Stomach (tissue), 4 donors: ENCODE results near the gene TMEM247.

Experiments used
- POLR2AphosphoS5 ChIP-seq, 3 donors: sonication (generic); formaldehyde crosslinking; IDR thresholded peaks; one replicate each; pipeline ENCODE4 v1.6.1; 2016; ENCODE audit warnings: antibody characterized with exemption in 3 of 3
- TF ChIP-seq, protein P1 (sequence below), 7 experiments: fragments of 450-650 bp in 4 of 7; fragments of 200-600 bp in 3 of 7; sonication (generic) in 3 of 7; IDR thresholded peaks; one replicate each; pipeline ENCODE4 v1.5.1; 2016 to 2019; ENCODE audit warnings: antibody characterized with exemption in 7 of 7, control low read depth in 2 of 7, mild to moderate bottlenecking in 1 of 7

DNA sequence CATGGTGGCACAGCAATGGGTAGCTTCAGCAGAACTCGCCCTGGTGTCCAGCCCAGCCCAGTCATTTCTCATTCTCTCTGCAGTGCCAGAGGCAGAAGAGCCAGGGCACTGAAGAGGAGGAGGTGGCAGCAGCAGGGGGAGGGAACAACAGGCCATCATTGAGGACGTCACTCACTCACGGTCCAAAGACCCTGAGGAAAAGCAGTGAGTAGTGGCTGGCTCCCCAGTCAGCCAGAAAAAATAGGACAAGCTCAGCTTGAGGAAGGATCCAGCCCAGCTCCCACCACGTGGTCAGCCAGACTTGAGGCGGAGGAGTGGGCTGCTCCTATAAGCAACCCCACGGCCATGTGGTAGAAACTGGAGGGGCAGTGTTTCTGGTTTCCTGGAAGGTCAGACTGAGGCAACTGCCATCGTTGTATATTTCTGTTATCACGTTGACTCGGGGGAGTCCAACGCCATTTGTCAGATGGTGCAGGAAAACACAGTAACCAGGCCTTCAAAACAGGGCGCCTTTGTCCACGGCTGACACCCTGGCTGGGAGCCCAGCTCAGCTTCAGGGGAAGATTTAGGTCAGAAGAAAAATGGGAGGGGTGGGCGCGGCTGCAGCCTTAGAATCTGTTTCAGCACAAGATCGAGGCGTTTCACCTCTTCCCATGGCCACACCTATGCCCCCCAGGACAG is 19.0 kb upstream of the TMEM247 start:
- TF ChIP-seq, protein P1, sequence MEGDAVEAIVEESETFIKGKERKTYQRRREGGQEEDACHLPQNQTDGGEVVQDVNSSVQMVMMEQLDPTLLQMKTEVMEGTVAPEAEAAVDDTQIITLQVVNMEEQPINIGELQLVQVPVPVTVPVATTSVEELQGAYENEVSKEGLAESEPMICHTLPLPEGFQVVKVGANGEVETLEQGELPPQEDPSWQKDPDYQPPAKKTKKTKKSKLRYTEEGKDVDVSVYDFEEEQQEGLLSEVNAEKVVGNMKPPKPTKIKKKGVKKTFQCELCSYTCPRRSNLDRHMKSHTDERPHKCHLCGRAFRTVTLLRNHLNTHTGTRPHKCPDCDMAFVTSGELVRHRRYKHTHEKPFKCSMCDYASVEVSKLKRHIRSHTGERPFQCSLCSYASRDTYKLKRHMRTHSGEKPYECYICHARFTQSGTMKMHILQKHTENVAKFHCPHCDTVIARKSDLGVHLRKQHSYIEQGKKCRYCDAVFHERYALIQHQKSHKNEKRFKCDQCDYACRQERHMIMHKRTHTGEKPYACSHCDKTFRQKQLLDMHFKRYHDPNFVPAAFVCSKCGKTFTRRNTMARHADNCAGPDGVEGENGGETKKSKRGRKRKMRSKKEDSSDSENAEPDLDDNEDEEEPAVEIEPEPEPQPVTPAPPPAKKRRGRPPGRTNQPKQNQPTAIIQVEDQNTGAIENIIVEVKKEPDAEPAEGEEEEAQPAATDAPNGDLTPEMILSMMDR (IDR thresholded peaks at IDR 0.05), result no peak
- no peak for TF ChIP-seq POLR2AphosphoS5 (IDR thresholded peaks at IDR 0.05)
